ENCODE measurements around the gene KRTAP12-1.

DNA sequence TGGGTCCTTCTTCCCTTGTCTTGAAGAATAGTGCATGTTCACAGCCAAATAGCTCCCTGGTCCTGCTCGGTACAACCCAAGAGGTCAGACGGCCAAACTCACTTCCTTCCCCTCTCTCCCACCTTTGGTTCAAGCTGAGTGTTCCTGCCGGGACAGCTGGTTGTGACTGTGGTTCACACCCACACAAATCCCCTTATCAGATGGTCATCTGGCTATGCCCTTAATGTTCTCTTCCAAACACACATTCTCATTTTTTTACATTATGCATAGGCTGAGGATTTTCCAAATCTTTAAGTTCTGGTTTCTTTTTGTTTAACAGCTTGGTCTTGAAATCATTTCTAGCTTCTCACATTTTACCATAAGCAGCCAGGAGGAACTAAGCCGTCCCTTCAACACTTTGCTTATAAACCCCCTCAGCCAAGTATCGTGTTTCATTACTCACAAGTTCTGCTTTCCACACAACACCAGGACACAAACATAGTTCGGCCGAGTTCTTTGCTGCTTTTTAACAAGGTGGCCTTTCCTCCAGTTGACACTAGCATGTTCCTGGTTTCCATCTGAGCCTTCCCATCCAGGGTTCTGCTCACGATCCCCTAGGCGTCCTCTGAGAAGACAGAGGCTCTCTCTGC, 49.1 kb upstream of the KRTAP12-1 start:
- no peak for TF ChIP-seq CTCF (IDR thresholded peaks at IDR 0.05; ENCODE audit: insufficient read depth, low read length)
- no peak for TF ChIP-seq GABPA (IDR thresholded peaks at IDR 0.05; ENCODE audit: low read depth)
- no peak for TF ChIP-seq POLR2AphosphoS5 (IDR thresholded peaks at IDR 0.05; ENCODE audit: low read depth)

All from HL-60 (cell line).